ENCODE measurements around the gene RBM7.

DNA sequence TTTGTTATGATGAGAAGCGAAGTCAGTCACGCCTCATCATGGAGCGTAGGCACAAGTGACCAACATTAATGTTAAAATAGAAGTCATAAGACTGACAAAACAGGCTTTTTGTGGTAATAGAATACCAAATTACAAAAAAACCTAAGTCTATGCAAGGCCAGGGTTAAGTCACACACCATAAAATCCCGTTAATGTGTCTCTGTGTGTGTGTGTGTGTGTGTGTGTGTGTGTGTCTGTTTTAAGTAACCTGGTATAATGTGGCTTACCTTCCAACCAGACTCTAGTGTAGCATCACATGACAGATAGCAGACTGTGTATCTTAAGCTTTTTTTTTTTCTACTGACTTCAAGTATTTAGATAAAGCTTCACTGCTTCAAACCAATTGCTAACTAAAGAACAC is 38.1 kb upstream of the RBM7 start:
- TF ChIP-seq CTCF (IDR thresholded peaks at IDR 0.05; ENCODE audit: poor library complexity, severe bottlenecking) (no peak), POLR2AphosphoS5 (IDR thresholded peaks at IDR 0.05) (no peak), EZH2 (IDR thresholded peaks at IDR 0.05; ENCODE audit: borderline replicate concordance, insufficient read depth, low read length, poor library complexity, severe bottlenecking) (no peak), SMC3 (conservative IDR thresholded peaks at IDR 0.05; ENCODE audit: poor library complexity) (no peak), RAD21 (conservative IDR thresholded peaks at IDR 0.05) (no peak), MXI1 (conservative IDR thresholded peaks at IDR 0.05; ENCODE audit: poor library complexity, severe bottlenecking) (no peak), REST (IDR thresholded peaks at IDR 0.05; ENCODE audit: borderline replicate concordance) (no peak)

All from neural cell (in vitro differentiated cells).